ENCODE results near the gene PLCB2.

DNA sequence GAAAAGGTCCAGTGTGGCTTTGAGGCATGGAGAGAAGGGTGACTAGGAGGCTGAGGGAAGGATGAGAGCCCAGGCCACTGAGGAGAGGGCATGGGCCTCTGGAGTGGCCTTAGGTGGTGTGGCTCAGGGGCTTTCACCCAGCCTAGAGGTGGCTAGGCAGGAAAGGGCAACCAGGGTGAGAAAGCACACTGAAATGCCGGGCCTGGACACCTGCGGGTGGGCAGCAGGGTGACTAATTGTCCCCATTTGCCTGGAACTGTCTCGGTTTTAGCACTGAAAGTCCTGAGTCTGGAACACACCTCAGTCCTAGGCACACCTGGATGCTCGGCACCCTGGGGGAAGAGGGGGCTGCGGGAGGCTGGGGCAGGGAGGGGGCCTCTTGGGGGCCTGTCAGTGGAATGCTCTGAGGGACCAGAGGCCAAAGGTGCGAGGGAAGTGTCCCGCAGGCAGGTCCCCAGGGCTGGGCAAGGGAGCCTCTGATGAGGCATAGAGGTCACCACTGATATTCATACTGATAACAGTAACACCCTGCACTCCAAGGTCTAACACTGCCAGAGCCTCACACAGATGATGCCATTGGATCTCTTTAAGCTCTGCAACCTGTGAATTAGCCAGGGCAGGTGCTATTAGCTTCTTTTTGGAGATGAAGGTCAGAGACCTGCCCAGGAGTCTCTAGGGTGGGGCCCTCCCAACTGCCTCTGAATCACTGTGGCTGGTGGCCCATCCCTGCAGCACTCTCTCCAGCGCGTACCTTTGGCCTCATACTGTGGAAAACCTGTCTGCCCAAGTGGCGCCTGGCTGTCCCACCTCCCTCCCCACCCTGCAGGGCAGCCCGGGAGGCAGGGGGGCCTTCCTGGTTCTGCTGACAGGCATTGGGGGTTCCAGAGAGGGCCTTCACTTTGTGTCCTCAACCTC is 40.1 kb upstream of the PLCB2 start:
- no peak for TF ChIP-seq POLR2A (IDR thresholded peaks at IDR 0.05)
- TF ChIP-seq, protein P1, sequence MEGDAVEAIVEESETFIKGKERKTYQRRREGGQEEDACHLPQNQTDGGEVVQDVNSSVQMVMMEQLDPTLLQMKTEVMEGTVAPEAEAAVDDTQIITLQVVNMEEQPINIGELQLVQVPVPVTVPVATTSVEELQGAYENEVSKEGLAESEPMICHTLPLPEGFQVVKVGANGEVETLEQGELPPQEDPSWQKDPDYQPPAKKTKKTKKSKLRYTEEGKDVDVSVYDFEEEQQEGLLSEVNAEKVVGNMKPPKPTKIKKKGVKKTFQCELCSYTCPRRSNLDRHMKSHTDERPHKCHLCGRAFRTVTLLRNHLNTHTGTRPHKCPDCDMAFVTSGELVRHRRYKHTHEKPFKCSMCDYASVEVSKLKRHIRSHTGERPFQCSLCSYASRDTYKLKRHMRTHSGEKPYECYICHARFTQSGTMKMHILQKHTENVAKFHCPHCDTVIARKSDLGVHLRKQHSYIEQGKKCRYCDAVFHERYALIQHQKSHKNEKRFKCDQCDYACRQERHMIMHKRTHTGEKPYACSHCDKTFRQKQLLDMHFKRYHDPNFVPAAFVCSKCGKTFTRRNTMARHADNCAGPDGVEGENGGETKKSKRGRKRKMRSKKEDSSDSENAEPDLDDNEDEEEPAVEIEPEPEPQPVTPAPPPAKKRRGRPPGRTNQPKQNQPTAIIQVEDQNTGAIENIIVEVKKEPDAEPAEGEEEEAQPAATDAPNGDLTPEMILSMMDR (IDR thresholded peaks at IDR 0.05): no peak
